Activated CD8-positive, alpha-beta memory T cell treated with anti-CD3 and anti-CD28 coated beads for 48 hours (primary cell): ENCODE results near the gene RUNX2.
A peak's percentile ranks its signal among the peaks of the same experiment; 100 is the strongest.

Source experiments
- DNase-seq, 3 experiments: peaks; one replicate each; pipeline ENCODE4 v3.0.0-alpha.2; 2020; ENCODE audit warnings: low read depth in 2 of 3, low spot score in 2 of 3

RUNX2 gene

GRCh38 chr6:45411959-45412358, 83.8 kb downstream of the RUNX2 start:
- DNase-seq = no peak

DNA sequence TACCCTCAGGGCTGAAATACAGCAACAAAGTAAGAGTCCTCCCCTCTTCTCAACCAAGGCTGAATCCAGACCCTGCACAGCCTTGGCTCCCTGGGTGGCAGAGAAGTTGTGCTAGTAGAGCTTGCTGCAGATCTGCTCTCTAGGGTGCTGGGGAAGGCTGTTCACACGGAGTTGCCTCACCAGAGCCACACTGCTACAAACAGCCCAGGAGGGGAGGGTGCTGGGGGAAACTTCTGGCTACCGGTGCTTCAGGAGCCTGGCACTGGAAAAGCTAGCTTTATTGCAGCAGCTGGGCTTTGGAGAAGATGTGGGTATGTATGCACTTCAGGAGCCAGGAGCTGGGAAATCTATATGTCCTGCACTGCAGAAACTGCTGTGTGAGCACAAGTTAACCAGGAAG, 87.2 kb downstream of the RUNX2 start:
- no peak for DNase-seq

DNA sequence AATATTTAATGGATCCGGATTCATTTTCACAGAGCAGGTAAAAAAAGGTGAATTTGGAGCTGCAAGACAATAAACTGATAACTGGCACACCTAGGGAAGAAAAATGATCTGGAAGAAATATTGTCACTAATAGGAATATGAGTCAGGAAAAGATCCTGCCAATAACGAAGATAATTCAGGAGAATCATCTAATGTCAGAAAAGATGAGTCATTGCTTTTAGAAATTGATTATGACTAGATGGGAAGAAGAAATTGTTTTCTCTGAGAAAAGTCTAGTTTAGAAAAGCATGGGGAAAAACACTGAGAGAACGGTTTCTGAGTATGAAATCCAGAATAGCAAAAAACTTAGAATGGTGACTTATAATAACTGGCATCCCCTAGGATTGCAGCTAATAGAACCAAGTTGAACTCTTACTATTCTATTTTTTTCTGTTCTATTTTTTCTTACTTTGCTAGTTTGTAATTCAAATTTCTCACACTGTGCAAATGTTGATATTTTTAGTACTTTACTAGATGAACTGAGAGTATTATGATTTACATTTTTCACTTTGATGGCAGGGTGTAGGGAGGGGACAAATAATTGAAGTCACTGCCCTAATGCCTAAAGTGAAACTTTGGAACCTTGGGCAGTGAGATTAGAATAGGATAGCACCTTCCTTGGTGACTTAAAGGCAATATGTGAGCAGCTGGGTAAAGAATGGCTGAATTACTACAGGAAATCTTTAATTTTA, 87.8 kb downstream of the RUNX2 start:
- DNase-seq = no peak

DNA sequence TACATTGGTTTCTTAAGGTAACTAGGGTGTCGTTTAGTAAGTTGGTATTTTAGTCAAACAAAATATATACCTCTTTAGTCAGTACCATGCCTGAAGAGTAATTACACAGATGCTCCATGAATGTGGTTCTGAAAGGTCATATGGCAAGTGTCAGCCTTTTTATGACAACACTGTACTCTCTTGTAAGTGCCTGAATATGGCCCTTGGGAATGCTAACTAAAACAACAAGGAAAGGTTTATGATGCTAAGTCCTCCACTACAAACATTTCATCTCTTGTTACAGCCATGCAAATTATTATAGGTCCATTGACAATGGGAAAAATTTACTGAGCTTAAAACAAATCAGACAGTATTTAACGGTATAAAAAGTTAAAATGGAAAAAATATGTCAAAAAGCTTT, 88.6 kb downstream of the RUNX2 start:
- no peak for DNase-seq

DNA sequence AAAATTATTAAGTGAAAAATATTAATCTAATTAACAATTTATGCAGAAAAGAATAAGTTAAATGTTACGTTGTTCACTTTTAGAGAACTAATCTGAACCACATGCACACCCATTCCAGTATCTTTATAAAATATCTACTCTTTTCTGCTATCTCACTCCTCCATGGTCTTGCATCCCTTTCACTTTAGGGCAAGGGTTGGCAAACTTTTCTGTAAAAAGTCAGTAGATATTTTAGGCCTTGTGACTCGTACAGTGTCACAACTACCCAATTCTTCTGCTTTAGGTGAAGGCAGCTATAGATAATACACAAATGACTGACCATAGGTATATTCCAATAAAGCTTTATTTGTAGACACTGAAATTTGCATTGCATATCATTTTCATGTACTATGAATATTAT, 89.3 kb downstream of the RUNX2 start:
- DNase-seq = no peak

DNA sequence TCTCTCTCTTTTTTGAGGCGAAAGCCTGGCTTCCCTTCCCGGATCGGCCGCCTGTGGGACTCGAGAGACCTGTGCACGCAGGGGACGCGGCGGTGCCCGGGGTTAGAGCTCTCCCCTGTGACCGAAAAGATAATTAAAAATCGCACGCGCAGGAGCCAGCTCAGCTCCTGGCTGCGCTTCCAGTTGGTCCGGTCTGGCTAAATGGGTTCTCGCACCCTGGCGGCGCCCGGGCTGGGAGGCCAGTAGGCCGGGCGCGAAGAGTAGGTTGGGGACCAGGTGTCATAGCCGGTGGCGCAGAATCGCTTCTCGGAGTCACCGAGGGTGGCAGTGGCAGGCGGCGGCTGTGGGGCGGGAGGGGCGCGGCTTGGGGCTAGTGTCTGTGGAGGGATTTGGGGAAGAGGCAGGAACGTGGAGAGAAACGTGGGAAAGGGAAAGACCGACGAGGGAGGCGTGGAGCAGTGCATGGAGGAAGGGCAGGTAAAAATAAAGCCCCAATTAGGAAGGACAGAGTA, 91.5 kb downstream of the RUNX2 start:
- DNase-seq = peak; percentile 40 to 58 (median 44)

- DNase-seq = peak; percentile 26 to 42 (median 40)
Measured at GRCh38 chr6:45420083-45420908, 92.2 kb downstream of the RUNX2 start.

DNA sequence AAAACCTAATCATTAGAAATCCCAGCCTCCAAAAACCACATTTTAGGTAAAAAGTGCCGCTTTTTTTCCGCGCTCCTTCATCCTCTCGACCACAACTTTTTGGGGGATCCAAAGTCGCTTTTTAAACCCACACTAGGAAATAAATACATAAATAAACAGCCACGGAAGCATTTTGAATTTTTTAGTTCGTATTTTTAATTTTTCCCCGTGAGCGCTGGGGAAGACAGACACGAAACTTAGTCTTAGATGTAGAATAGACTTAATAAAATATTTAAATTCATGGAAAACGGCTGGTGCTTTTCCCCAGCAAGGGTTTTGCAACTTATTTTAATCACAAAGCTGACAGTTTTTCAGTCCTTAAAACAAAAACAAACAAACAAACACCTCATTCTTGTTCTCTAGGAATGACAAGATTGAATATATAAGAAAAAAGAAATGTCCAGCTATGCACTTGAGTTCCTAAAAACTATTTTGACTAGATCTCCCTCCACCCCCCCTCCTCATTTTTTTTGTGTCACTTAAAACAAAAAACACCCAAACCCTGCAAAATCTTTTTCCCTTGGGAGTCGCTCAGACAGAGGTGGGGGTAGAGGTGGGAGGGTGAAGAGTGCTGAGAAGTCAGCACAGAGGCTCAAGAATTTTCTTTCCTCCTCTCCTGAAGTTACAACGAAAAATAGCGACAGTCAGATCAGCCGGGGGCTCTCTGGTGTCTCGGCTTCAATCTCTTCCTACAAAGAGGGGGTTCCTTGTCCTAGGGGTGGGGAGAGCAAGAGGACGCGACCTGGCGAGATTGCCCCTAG, 93.0 kb downstream of the RUNX2 start:
- DNase-seq = peak in 1 of 3 experiments; percentile 26

- DNase-seq = peak in 2 of 3 experiments; percentile 39 to 47
Measured at GRCh38 chr6:45421709-45422502, 93.8 kb downstream of the RUNX2 start.

- peak in 2 of 3 experiments; percentile 31 to 51 for DNase-seq
Measured at GRCh38 chr6:45422503-45423110, 94.5 kb downstream of the RUNX2 start.

DNA sequence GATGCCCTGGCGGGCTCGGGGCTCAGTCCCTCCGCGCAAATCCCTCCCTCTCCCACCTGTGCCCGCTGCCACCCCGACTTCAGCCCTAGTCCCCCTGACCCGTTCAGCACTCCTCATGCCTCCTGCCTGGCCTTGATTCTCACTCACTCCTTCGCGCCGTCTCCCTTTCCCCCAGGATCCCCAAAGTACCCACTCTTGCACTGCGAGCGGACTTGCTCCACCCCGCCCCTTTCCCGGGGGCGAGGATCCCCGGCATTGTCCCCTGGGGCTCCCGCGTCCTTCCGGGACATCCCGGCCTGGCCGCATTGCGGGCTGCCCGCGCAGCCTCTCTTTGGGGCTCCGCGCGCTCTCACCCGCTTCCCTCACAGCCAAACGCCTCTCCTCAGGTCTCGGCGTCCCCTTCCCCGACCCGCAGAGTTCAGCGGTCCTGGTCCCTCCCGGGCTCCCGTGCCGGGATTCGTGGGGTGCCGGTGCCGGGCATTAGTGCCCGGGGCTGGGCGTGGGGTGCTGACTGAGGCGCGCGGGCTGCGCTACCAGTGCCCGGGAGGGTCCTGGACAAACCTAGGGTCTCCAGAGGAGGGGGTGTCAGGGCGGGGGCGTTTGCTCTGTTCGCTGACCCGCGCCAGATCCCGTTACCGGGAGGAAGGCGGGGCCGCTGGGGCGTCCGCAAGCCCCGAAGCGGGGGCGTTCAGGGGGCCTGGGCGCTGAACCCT, 95.1 kb downstream of the RUNX2 start:
- DNase-seq = peak in 2 of 3 experiments; percentile 32 to 37

- no peak for DNase-seq
Measured at GRCh38 chr6:45423824-45424450, 95.8 kb downstream of the RUNX2 start.

GRCh38 chr6:45424451-45424861, 96.3 kb downstream of the RUNX2 start:
- DNase-seq = peak in 1 of 3 experiments; percentile 18

- no peak for DNase-seq
Measured at GRCh38 chr6:45426251-45426650, 98.1 kb downstream of the RUNX2 start.

- DNase-seq = no peak
Measured at GRCh38 chr6:45427726-45428125, 99.6 kb downstream of the RUNX2 start.

- no peak for DNase-seq
Measured at GRCh38 chr6:45428727-45429126, 100.6 kb downstream of the RUNX2 start.

GRCh38 chr6:45430590-45431202, 102.6 kb downstream of the RUNX2 start:
- no peak for DNase-seq

DNA sequence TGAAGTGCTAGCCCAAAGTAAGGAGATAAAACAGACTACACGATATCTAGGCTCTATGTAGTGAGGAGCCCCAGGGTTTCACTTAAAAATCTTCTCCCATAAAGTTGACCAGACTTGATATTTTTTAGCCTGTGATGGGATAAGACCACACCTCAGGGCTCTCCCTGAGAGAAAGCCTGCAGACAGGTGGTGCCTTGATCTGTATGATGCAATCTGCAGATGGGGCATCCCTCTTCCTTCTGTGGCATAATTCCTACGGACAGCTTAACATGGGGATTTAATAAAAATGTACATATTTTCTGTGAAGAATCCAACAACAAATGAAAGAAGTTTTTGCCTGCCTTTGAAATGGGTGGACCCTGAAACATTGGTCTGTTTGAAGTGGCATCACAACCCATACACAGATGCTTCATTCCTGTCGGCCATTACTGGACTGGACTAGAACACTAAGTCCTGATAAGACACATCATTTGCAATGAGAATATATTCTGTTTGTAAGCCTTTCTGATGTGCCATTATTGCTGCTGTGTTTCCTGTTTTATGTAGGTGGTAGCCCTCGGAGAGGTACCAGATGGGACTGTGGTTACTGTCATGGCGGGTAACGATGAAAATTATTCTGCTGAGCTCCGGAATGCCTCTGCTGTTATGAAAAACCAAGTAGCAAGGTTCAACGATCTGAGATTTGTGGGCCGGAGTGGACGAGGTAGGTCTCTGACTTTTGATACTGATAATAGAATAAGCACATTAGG, 103.4 kb downstream of the RUNX2 start:
- no peak for DNase-seq
